Neural cell (in vitro differentiated cells): ENCODE measurements around the gene ACOT7. TPM values are rescaled to one million over a fixed set of nuclear protein-coding genes. Genes with fewer than 3 reads are reported as not detected.

ENCODE experiments used
- H2AFZ ChIP-seq: fragments of 200-600, 300-800 bp; sonication (generic), shearing (Covaris generic); 2 replicates; pipeline ENCODE4 v1.6.0; 2014; ENCODE audit warnings: low read depth, mild to moderate bottlenecking, antibody characterized with exemption, low read length, moderate library complexity
- H3F3A ChIP-seq: fragments of 200-600 bp; shearing (Covaris generic); 2 replicates; pipeline ENCODE4 v1.6.1; 2016; ENCODE audit warnings: mild to moderate bottlenecking, moderate library complexity, mixed read lengths, antibody characterized with exemption, low read length; ENCODE audit not compliant: insufficient read depth, poor library complexity, severe bottlenecking
- H3K27ac ChIP-seq: fragments of 200-600, 300-800 bp; sonication (generic), shearing (Covaris generic); 2 replicates; pipeline ENCODE4 v1.5.1; 2014; ENCODE audit warnings: mild to moderate bottlenecking, low read length, moderate library complexity
- H3K27me3 ChIP-seq: fragments of 300-800, 200-600 bp; sonication (generic), shearing (Covaris generic); 2 replicates; pipeline ENCODE4 v1.6.0; 2014; ENCODE audit warnings: mild to moderate bottlenecking, low read depth, low read length, moderate library complexity; ENCODE audit not compliant: insufficient read depth
- H3K36me3 ChIP-seq: fragments of 300-800, 200-600 bp; sonication (generic), shearing (Covaris generic); 2 replicates; pipeline ENCODE4 v1.5.1; 2014; ENCODE audit warnings: mild to moderate bottlenecking, antibody characterized with exemption, low read length, moderate library complexity; ENCODE audit not compliant: insufficient read depth
- H3K4me2 ChIP-seq: fragments of 300-800, 200-600 bp; sonication (generic), shearing (Covaris generic); 2 replicates; pipeline ENCODE4 v1.6.0; 2014; ENCODE audit warnings: mild to moderate bottlenecking, low read length
- H3K4me3 ChIP-seq: fragments of 300-800, 200-600 bp; sonication (generic), shearing (Covaris generic); 2 replicates; pipeline ENCODE4 v1.5.1; 2014; ENCODE audit warnings: mild to moderate bottlenecking, low read length, moderate library complexity
- H3K79me2 ChIP-seq: fragments of 200-600 bp; shearing (Covaris generic); replicated peaks from 2 replicates; pipeline ENCODE4 v1.6.0; 2014; ENCODE audit warnings: mild to moderate bottlenecking, low read length, moderate library complexity; ENCODE audit not compliant: insufficient read depth
- H3K9ac ChIP-seq: fragments of 300-800, 200-600 bp; sonication (generic), shearing (Covaris generic); 2 replicates; pipeline ENCODE4 v1.6.1; 2016; ENCODE audit warnings: mild to moderate bottlenecking, low read length, mixed read lengths
- H3K9me2 ChIP-seq: fragments of 200-600 bp; shearing (Covaris generic); 2 replicates; pipeline ENCODE4 v1.6.1; 2016; ENCODE audit warnings: mild to moderate bottlenecking, low read length, mixed read lengths; ENCODE audit not compliant: insufficient read depth
- H3K9me3 ChIP-seq: fragments of 200-600, 300-800 bp; sonication (generic), shearing (Covaris generic); 2 replicates; pipeline ENCODE4 v1.6.1; 2016; ENCODE audit warnings: mild to moderate bottlenecking, mixed run types, low read length, moderate library complexity, mixed read lengths
- H4K20me1 ChIP-seq: fragments of 200-600 bp; shearing (Covaris generic); 2 replicates; pipeline ENCODE4 v1.6.1; 2016; ENCODE audit warnings: mild to moderate bottlenecking, mixed run types; ENCODE audit not compliant: insufficient read depth
- CTCF ChIP-seq: fragments of 450-650 bp; IDR thresholded peaks from 2 replicates; pipeline ENCODE4 v1.5.1; 2014; ENCODE audit warnings: antibody characterized with exemption, mild to moderate bottlenecking, moderate library complexity; ENCODE audit not compliant: poor library complexity, severe bottlenecking
- EP300 ChIP-seq: fragments of 450-650 bp; conservative IDR thresholded peaks from 2 replicates; pipeline ENCODE4 v1.6.1; 2014; ENCODE audit warnings: antibody characterized with exemption, mild to moderate bottlenecking, moderate library complexity; ENCODE audit not compliant: poor library complexity, severe bottlenecking
- EZH2 ChIP-seq: fragments of 200-600, 300-800 bp; shearing (Covaris generic), sonication (generic); IDR thresholded peaks from 2 replicates; pipeline ENCODE4 v1.6.1; 2014; ENCODE audit warnings: antibody characterized with exemption, low read length, borderline replicate concordance, mild to moderate bottlenecking; ENCODE audit not compliant: insufficient read depth, poor library complexity, severe bottlenecking
- MXI1 ChIP-seq: fragments of 450-650 bp; conservative IDR thresholded peaks from 2 replicates; pipeline ENCODE4 v1.6.1; 2014; ENCODE audit warnings: antibody characterized with exemption, mild to moderate bottlenecking; ENCODE audit not compliant: poor library complexity, severe bottlenecking
- POLR2AphosphoS5 ChIP-seq: IDR thresholded peaks from 2 replicates; pipeline ENCODE4 v1.6.1; 2012
- RAD21 ChIP-seq: fragments of 450-650 bp; conservative IDR thresholded peaks from 2 replicates; pipeline ENCODE4 v1.6.1; 2014; ENCODE audit warnings: antibody characterized with exemption, mild to moderate bottlenecking, moderate library complexity
- REST ChIP-seq: IDR thresholded peaks from 2 replicates; pipeline ENCODE4 v1.6.1; 2012; ENCODE audit warnings: borderline replicate concordance
- SMC3 ChIP-seq: fragments of 450-650 bp; conservative IDR thresholded peaks from 2 replicates; pipeline ENCODE4 v1.6.1; 2014; ENCODE audit warnings: antibody characterized with exemption, mild to moderate bottlenecking, moderate library complexity; ENCODE audit not compliant: poor library complexity
- TAF1 ChIP-seq: IDR thresholded peaks from 2 replicates; pipeline ENCODE4 v1.6.1; 2012; ENCODE audit warnings: low read depth
- polyA plus RNA-seq: library from polyadenylated mRNA; depleted of rRNA; stranded (reverse); fragments of >200 nt; gene quantifications from 2 replicates; pipeline ENCODE4 v1.2.3, GENCODE V29; 2014

The ACOT7 gene
- polyA plus RNA-seq, 1 donor from 2014 or later, result 101 TPM

- H3K27me3 ChIP-seq, result no peaks in the 10 kb centered on the region
- peaks cover 2% of the 10 kb centered on the region for H3F3A ChIP-seq
- no peak overlapping the region for H2AFZ ChIP-seq
- H3K9me3 ChIP-seq, result no peaks in the 10 kb centered on the region
- no peak overlapping the region for H3K9ac ChIP-seq
- no peak overlapping the region for H3K4me2 ChIP-seq
- no peak overlapping the region for H3K27ac ChIP-seq
- peaks cover 5% of the 10 kb centered on the region for H3K36me3 ChIP-seq
- no peaks in the 10 kb centered on the region for H3K9me2 ChIP-seq
- no peaks in the 10 kb centered on the region for H3K79me2 ChIP-seq
- no peak overlapping the region for H3K4me3 ChIP-seq
- H4K20me1 ChIP-seq, result no peaks in the 10 kb centered on the region
- TF ChIP-seq EP300 (no peak), TAF1 (no peak), POLR2AphosphoS5 (no peak), CTCF (no peak), REST (no peak), SMC3 (no peak), EZH2 (no peak), MXI1 (no peak), RAD21 (no peak)
Measured at GRCh38 chr1:6330410-6330911, 63.1 kb downstream of the ACOT7 start.

- no peak overlapping the region for H2AFZ ChIP-seq
- no peaks in the 10 kb centered on the region for H3K27me3 ChIP-seq
- TF ChIP-seq MXI1, result no peak
- no peak overlapping the region for H3K4me3 ChIP-seq
- no peak overlapping the region for H3K9ac ChIP-seq
- no peak overlapping the region for H3K4me2 ChIP-seq
- no peaks in the 10 kb centered on the region for H4K20me1 ChIP-seq
- H3K9me2 ChIP-seq, result no peaks in the 10 kb centered on the region
- H3K9me3 ChIP-seq, result no peaks in the 10 kb centered on the region
- H3K27ac ChIP-seq, result no peak overlapping the region
- H3K79me2 ChIP-seq, result no peaks in the 10 kb centered on the region
- no peaks in the 10 kb centered on the region for H3F3A ChIP-seq
- H3K36me3 ChIP-seq, result peaks cover 5% of the 10 kb centered on the region
Measured at GRCh38 chr1:6329851-6330250, 63.7 kb downstream of the ACOT7 start.

GRCh38 chr1:6329396-6329795, 64.2 kb downstream of the ACOT7 start:
- Histone ChIP-seq H3K4me2 (no peak overlapping the region), H3F3A (no peaks in the 10 kb centered on the region), H3K79me2 (no peaks in the 10 kb centered on the region), H4K20me1 (no peaks in the 10 kb centered on the region), H3K9me3 (no peaks in the 10 kb centered on the region), H3K27ac (no peak overlapping the region), H3K36me3 (peaks cover 5% of the 10 kb centered on the region), H2AFZ (no peak overlapping the region), H3K27me3 (no peaks in the 10 kb centered on the region), H3K4me3 (no peak overlapping the region), H3K9ac (no peak overlapping the region), H3K9me2 (no peaks in the 10 kb centered on the region)
- TF ChIP-seq REST (no peak), TAF1 (no peak), RAD21 (no peak), POLR2AphosphoS5 (no peak), SMC3 (no peak), EZH2 (no peak), MXI1 (no peak), CTCF (no peak), EP300 (no peak)
